SK-N-SH treated with all-trans-retinoic acid at 6 μM for 48 hours (cell line): Measurements from ENCODE around the gene FAM174B.
A peak's percentile ranks its signal among the peaks of the same experiment; 100 is the strongest.

Source experiments
- ATAC-seq: fragments of 200-7000 bp; cut with Tn5 transposase; 3 replicates; pipeline ENCODE4 v1.9.1; 2020; ENCODE audit warnings: mild to moderate bottlenecking, moderate library complexity
- ARNTL ChIP-seq: fragments of 450-650 bp; formaldehyde crosslinking; IDR thresholded peaks from 2 replicates; pipeline ENCODE4 v1.5.0; 2020; ENCODE audit warnings: low read depth, mild to moderate bottlenecking, moderate library complexity, borderline replicate concordance
- BACH2 ChIP-seq: fragments of 250-450 bp; sonication (Bioruptor Pico); IDR thresholded peaks from 2 replicates; pipeline ENCODE4 v1.9.0; 2021; ENCODE audit warnings: mild to moderate bottlenecking, borderline replicate concordance
- CSDC2 ChIP-seq: fragments of 250-450 bp; sonication (Bioruptor Pico); IDR thresholded peaks from 2 replicates; pipeline ENCODE4 v1.5.0; 2020; ENCODE audit warnings: mild to moderate bottlenecking, moderate library complexity
- ESRRG ChIP-seq: fragments of 250-450 bp; sonication (Bioruptor Pico); IDR thresholded peaks from 2 replicates; pipeline ENCODE4 v1.6.1; 2021; ENCODE audit warnings: mild to moderate bottlenecking
- ISL1 ChIP-seq: fragments of 250-450 bp; sonication (Bioruptor Pico); IDR thresholded peaks from 2 replicates; pipeline ENCODE4 v2.1.2; 2022; ENCODE audit warnings: mild to moderate bottlenecking, moderate library complexity
- OSR1 ChIP-seq: fragments of 250-450 bp; sonication (Bioruptor Pico); IDR thresholded peaks from 2 replicates; pipeline ENCODE4 v1.8.0; 2022; ENCODE audit warnings: moderate library complexity, mild to moderate bottlenecking, inconsistent platforms
- RARB ChIP-seq: fragments of 250-450 bp; sonication (Bioruptor Pico); IDR thresholded peaks from 2 replicates; pipeline ENCODE4 v1.8.0; 2021; ENCODE audit warnings: mild to moderate bottlenecking, moderate library complexity
- TCF4 ChIP-seq: fragments of 250-450 bp; sonication (Bioruptor Pico); IDR thresholded peaks from 2 replicates; pipeline ENCODE4 v1.8.0; 2021; ENCODE audit warnings: mild to moderate bottlenecking, moderate library complexity, borderline replicate concordance
- ZC3H10 ChIP-seq: fragments of 250-450 bp; sonication (Bioruptor Pico); IDR thresholded peaks from 2 replicates; pipeline ENCODE4 v1.5.1; 2021; ENCODE audit warnings: mild to moderate bottlenecking, moderate library complexity
- ZFP30 ChIP-seq: fragments of 450-650 bp; formaldehyde crosslinking; IDR thresholded peaks from 2 replicates; pipeline ENCODE4 v1.5.0; 2022; ENCODE audit warnings: mild to moderate bottlenecking, moderate library complexity
- ZNF565 ChIP-seq: fragments of 450-650 bp; formaldehyde crosslinking; conservative IDR thresholded peaks from 2 replicates; pipeline ENCODE4 v1.5.0; 2020; ENCODE audit warnings: low read depth, mild to moderate bottlenecking, moderate library complexity
- ZNF8 ChIP-seq: fragments of 450-650 bp; formaldehyde crosslinking; IDR thresholded peaks from 2 replicates; pipeline ENCODE4 v1.5.0; 2020; ENCODE audit warnings: mild to moderate bottlenecking, moderate library complexity
- TF ChIP-seq, protein P1 (sequence below): fragments of 250-450 bp; sonication (Bioruptor Pico); IDR thresholded peaks from 2 replicates; pipeline ENCODE4 v1.5.1; 2020; ENCODE audit warnings: low read depth, mild to moderate bottlenecking, moderate library complexity
- TF ChIP-seq, protein P2 (sequence below): fragments of 250-450 bp; sonication (Bioruptor Pico); IDR thresholded peaks from 2 replicates; pipeline ENCODE4 v1.5.1; 2021; ENCODE audit warnings: mild to moderate bottlenecking, moderate library complexity
- TF ChIP-seq, protein P3 (sequence below): fragments of 250-450 bp; sonication (Bioruptor Pico); IDR thresholded peaks from 2 replicates; pipeline ENCODE4 v1.8.0; 2020; ENCODE audit warnings: mild to moderate bottlenecking, moderate library complexity, borderline replicate concordance
- TF ChIP-seq, protein P4 (sequence below): fragments of 250-450 bp; sonication (Bioruptor Pico); IDR thresholded peaks from 2 replicates; pipeline ENCODE4 v1.5.0; 2020; ENCODE audit warnings: mild to moderate bottlenecking, moderate library complexity
- TF ChIP-seq, protein P5 (sequence below): fragments of 250-450 bp; sonication (Bioruptor Pico); IDR thresholded peaks from 2 replicates; pipeline ENCODE4 v1.8.0; 2021; ENCODE audit warnings: low read depth, mild to moderate bottlenecking, moderate library complexity, borderline replicate concordance

Gene FAM174B

DNA sequence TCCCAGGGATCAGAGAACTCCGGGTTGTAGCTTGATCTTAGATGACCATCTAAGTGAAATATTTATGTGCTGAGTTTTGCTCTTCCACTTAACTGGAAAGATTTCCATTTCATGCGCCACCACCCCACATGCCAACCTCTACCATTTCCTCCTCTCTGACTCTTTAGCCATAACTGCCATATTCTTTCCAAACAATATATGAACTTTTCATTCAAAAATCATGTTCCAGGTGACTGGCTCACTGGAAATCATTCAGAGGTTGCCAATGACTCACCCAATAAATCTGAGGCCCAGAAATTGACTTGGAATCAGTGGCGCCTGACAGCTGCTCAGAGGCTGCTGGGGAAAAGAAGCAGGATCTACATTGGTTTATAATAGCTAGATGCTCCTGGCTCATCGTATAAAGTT lies 31.6 kb upstream of the FAM174B start:
- TF ChIP-seq BACH2 (CRISPR knock-in tag) (no peak), ZNF565 (no peak), OSR1 (CRISPR knock-in tag) (no peak), CSDC2 (CRISPR knock-in tag) (no peak)
- ATAC-seq = no peak

DNA sequence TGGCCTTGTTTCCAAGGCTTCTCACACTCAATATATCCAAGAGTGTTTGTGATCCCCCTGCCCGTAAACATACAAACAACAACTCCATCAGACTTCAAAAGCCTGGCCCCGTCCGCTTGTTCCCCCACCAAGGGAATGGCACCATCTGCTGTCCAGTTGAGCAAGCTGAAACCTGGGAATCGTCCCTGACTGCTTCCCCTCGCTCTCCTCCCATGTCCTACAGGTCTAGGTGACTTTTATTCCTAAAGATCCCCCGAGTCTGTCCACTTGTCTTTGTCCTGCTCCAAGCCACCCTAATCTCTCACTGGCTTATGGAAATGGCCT lies 27.9 kb upstream of the FAM174B start:
- TF ChIP-seq ARNTL (CRISPR knock-in tag) (no peak), ZNF8 (CRISPR knock-in tag) (no peak), TCF4 (CRISPR knock-in tag) (no peak), ZC3H10 (CRISPR knock-in tag) (no peak), RARB (no peak), ESRRG (CRISPR knock-in tag) (no peak), ISL1 (CRISPR knock-in tag) (no peak), CSDC2 (CRISPR knock-in tag) (no peak), ZFP30 (no peak)
- TF ChIP-seq, protein P1, sequence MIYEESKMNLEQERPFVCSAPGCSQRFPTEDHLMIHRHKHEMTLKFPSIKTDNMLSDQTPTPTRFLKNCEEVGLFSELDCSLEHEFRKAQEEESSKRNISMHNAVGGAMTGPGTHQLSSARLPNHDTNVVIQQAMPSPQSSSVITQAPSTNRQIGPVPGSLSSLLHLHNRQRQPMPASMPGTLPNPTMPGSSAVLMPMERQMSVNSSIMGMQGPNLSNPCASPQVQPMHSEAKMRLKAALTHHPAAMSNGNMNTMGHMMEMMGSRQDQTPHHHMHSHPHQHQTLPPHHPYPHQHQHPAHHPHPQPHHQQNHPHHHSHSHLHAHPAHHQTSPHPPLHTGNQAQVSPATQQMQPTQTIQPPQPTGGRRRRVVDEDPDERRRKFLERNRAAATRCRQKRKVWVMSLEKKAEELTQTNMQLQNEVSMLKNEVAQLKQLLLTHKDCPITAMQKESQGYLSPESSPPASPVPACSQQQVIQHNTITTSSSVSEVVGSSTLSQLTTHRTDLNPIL (CRISPR knock-in tag) = no peak
- TF ChIP-seq, protein P2, sequence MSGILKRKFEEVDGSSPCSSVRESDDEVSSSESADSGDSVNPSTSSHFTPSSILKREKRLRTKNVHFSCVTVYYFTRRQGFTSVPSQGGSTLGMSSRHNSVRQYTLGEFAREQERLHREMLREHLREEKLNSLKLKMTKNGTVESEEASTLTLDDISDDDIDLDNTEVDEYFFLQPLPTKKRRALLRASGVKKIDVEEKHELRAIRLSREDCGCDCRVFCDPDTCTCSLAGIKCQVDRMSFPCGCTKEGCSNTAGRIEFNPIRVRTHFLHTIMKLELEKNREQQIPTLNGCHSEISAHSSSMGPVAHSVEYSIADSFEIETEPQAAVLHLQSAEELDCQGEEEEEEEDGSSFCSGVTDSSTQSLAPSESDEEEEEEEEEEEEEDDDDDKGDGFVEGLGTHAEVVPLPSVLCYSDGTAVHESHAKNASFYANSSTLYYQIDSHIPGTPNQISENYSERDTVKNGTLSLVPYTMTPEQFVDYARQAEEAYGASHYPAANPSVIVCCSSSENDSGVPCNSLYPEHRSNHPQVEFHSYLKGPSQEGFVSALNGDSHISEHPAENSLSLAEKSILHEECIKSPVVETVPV = no peak
- TF ChIP-seq, protein P3, sequence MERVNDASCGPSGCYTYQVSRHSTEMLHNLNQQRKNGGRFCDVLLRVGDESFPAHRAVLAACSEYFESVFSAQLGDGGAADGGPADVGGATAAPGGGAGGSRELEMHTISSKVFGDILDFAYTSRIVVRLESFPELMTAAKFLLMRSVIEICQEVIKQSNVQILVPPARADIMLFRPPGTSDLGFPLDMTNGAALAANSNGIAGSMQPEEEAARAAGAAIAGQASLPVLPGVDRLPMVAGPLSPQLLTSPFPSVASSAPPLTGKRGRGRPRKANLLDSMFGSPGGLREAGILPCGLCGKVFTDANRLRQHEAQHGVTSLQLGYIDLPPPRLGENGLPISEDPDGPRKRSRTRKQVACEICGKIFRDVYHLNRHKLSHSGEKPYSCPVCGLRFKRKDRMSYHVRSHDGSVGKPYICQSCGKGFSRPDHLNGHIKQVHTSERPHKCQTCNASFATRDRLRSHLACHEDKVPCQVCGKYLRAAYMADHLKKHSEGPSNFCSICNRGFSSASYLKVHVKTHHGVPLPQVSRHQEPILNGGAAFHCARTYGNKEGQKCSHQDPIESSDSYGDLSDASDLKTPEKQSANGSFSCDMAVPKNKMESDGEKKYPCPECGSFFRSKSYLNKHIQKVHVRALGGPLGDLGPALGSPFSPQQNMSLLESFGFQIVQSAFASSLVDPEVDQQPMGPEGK (CRISPR knock-in tag) = no peak
- TF ChIP-seq, protein P4, sequence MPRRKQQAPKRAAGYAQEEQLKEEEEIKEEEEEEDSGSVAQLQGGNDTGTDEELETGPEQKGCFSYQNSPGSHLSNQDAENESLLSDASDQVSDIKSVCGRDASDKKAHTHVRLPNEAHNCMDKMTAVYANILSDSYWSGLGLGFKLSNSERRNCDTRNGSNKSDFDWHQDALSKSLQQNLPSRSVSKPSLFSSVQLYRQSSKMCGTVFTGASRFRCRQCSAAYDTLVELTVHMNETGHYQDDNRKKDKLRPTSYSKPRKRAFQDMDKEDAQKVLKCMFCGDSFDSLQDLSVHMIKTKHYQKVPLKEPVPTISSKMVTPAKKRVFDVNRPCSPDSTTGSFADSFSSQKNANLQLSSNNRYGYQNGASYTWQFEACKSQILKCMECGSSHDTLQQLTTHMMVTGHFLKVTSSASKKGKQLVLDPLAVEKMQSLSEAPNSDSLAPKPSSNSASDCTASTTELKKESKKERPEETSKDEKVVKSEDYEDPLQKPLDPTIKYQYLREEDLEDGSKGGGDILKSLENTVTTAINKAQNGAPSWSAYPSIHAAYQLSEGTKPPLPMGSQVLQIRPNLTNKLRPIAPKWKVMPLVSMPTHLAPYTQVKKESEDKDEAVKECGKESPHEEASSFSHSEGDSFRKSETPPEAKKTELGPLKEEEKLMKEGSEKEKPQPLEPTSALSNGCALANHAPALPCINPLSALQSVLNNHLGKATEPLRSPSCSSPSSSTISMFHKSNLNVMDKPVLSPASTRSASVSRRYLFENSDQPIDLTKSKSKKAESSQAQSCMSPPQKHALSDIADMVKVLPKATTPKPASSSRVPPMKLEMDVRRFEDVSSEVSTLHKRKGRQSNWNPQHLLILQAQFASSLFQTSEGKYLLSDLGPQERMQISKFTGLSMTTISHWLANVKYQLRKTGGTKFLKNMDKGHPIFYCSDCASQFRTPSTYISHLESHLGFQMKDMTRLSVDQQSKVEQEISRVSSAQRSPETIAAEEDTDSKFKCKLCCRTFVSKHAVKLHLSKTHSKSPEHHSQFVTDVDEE = no peak
- TF ChIP-seq, protein P5, sequence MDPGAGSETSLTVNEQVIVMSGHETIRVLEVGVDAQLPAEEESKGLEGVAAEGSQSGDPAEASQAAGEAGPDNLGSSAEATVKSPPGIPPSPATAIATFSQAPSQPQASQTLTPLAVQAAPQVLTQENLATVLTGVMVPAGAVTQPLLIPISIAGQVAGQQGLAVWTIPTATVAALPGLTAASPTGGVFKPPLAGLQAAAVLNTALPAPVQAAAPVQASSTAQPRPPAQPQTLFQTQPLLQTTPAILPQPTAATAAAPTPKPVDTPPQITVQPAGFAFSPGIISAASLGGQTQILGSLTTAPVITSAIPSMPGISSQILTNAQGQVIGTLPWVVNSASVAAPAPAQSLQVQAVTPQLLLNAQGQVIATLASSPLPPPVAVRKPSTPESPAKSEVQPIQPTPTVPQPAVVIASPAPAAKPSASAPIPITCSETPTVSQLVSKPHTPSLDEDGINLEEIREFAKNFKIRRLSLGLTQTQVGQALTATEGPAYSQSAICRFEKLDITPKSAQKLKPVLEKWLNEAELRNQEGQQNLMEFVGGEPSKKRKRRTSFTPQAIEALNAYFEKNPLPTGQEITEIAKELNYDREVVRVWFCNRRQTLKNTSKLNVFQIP (CRISPR knock-in tag) = no peak
- ATAC-seq = no peak

DNA sequence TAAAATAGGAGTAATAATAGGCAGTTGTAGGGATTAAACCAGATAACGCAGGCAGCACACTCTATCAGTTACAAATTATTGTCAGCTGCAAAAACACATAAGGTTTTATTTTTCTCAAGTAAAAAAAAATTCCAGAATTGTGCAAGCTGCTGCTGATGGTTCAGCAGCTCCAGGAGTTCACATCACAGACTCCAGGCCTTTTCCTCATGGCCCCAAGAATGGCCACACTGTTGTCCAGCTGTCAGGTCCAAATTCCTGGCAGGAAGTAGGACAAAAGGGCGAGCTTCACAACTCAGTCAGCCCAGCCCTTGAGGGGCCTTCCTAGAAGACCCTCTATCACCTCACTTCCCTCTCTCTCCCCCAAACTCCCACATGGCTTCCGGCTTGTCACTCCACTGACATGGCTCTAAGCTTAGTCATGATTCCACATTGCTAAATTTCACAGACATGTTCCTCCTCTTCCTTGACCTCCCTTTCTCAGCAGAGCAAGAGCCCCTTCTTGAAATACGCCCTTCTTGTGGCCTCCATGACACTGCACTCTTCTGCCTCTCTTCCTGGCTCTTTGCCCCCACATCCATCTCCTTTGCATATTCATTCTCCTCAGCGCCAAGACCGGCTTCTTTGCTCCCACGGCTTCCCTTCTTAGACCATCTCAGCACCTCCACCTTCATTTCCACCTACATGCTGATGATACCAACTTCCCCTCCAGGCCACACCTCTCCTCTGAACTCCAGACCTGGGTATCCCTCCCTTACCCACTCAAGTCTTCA lies 27.4 kb upstream of the FAM174B start:
- TF ChIP-seq, protein P5 (CRISPR knock-in tag) = no peak
- no peak for TF ChIP-seq ARNTL (CRISPR knock-in tag)
- TF ChIP-seq TCF4 (CRISPR knock-in tag) = peak; percentile 79; the same call in 1 of the 2 replicates
- no peak for TF ChIP-seq ZFP30
- no peak for TF ChIP-seq ZNF8 (CRISPR knock-in tag)
- TF ChIP-seq, all 23 proteins: peak for 1
- no peak for ATAC-seq
